ENCODE results near the gene TEX14.
"Not testable (repeated sequence)": the region's sequence is repeated elsewhere in the genome, so short reads cannot be mapped to it uniquely, and the experiment has no call there.

TEX14 gene

DNA sequence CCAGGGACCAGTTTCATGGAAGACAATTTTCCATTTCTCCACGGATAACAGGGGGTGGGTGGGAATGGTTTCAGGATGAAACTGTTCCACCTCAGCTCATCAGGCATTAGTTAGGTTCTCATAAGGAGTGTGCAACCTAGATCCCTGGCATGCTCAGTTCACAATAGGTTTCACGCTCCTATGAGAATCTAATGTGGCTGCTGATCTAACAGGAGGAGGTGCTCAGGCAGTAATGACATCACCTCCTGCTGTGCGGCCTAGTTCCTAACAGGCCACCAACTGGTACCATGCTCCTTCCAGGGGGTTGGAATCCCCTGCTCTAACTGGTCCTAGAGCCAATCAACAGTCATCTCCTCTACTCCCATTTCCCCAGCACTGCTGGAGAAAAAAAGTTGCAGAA is 19.9 kb downstream of the TEX14 start:
- Histone ChIP-seq H2AFZ (ENCODE audit: low read length, unreplicated experiment) (no peak overlapping the region), H3K4me3 (ENCODE audit: low read depth, low read length) (no peak overlapping the region), H3K36me3 (ENCODE audit: insufficient read depth, low read length) (no peaks in the 10 kb centered on the region), H3K27me3 (ENCODE audit: insufficient read depth, low read length) (no peaks in the 10 kb centered on the region), H3K4me1 (ENCODE audit: control insufficient read depth, insufficient read depth, low read length, unreplicated experiment) (peaks cover 15% of the 10 kb centered on the region), H3K27ac (ENCODE audit: low read depth, low read length) (no peak overlapping the region), H3K79me2 (ENCODE audit: control insufficient read depth, insufficient read depth, low read length, unreplicated experiment) (no peaks in the 10 kb centered on the region)

DNA sequence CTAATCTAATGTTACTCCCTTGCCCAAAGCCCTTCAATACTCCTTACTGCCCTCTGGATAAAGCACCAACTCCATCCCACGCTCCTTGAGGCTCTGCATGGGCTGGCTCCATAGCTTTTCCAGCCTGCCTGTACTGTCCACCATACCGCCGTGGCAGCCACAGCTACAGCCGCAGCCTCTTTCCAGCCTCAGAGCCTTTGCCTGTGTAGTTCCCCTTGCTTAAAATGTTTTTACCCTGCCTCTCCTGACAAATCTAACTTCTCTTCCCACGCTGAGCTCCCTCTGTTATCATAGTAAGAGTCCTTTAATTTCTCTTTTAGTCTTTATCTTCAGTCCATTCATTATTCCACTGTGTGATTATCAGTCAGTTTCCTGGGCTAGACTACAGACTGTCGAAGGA is 22.0 kb downstream of the TEX14 start:
- Histone ChIP-seq H3K27me3 (ENCODE audit: insufficient read depth, low read length) (no peaks in the 10 kb centered on the region), H3K4me3 (ENCODE audit: low read depth, low read length) (no peak overlapping the region), H3K27ac (ENCODE audit: low read depth, low read length) (no peak overlapping the region), H2AFZ (ENCODE audit: low read length, unreplicated experiment) (no peak overlapping the region), H3K79me2 (ENCODE audit: control insufficient read depth, insufficient read depth, low read length, unreplicated experiment) (no peaks in the 10 kb centered on the region), H3K4me1 (ENCODE audit: control insufficient read depth, insufficient read depth, low read length, unreplicated experiment) (peaks cover 14% of the 10 kb centered on the region), H3K36me3 (ENCODE audit: insufficient read depth, low read length) (no peaks in the 10 kb centered on the region)

- H2AFZ ChIP-seq (ENCODE audit: low read length, unreplicated experiment) = no peak overlapping the region
- no peak overlapping the region for H3K27ac ChIP-seq (ENCODE audit: low read depth, low read length)
Observed at GRCh38 chr17:58668598-58668935, 23.3 kb downstream of the TEX14 start.

DNA sequence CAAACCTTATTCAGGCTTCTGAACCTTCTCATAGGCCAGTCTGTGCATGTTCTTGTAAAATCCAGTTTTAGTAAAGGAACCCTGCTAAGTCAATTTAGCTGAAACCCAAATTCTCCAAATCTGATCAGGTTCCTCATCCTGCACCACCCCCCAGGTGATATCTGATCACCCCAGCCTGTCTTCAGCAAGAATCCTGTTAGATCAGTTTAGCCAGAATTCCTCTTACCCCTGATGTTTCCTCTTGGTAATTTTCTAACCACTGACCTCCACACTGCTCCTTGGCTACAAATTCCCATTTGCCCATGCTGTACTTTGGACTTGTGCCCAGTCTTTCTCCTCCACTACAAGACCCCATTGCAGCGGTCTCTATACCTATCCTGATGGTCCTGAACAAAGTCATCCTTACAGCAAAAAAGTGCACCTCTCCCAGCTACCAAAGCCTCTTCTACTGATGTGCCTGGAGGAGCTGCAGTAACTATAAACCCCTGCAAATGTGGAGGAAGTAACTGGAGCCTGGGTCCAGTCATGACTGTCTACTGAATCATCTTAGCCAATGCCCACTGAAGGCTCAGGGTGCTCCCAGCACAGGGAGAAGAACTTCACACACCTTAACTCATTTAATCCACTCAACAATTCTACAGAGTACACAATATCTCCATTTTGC is 23.8 kb downstream of the TEX14 start:
- Histone ChIP-seq H3K79me2 (ENCODE audit: control insufficient read depth, insufficient read depth, low read length, unreplicated experiment) (no peaks in the 10 kb centered on the region), H3K36me3 (ENCODE audit: insufficient read depth, low read length) (no peaks in the 10 kb centered on the region), H3K4me1 (ENCODE audit: control insufficient read depth, insufficient read depth, low read length, unreplicated experiment) (peaks cover 14% of the 10 kb centered on the region), H3K27ac (ENCODE audit: low read depth, low read length) (no peak overlapping the region), H3K27me3 (ENCODE audit: insufficient read depth, low read length) (no peaks in the 10 kb centered on the region), H2AFZ (ENCODE audit: low read length, unreplicated experiment) (no peak overlapping the region), H3K4me3 (ENCODE audit: low read depth, low read length) (no peak overlapping the region)

More at GRCh38 chr17:58668598-58668935, 23.3 kb downstream of the TEX14 start:
- Histone ChIP-seq H3K4me3 (ENCODE audit: low read depth, low read length) (no peak overlapping the region), H3K4me1 (ENCODE audit: control insufficient read depth, insufficient read depth, low read length, unreplicated experiment) (peaks cover 14% of the 10 kb centered on the region), H3K79me2 (ENCODE audit: control insufficient read depth, insufficient read depth, low read length, unreplicated experiment) (no peaks in the 10 kb centered on the region), H3K27me3 (ENCODE audit: insufficient read depth, low read length) (no peaks in the 10 kb centered on the region), H3K36me3 (ENCODE audit: insufficient read depth, low read length) (no peaks in the 10 kb centered on the region)

GRCh38 chr17:58666858-58667267 is 25.0 kb downstream of the TEX14 start:
- Histone ChIP-seq H3K27ac (ENCODE audit: low read depth, low read length) (no peak overlapping the region), H3K27me3 (ENCODE audit: insufficient read depth, low read length) (no peaks in the 10 kb centered on the region), H3K4me1 (ENCODE audit: control insufficient read depth, insufficient read depth, low read length, unreplicated experiment) (peaks cover 14% of the 10 kb centered on the region), H2AFZ (ENCODE audit: low read length, unreplicated experiment) (no peak overlapping the region), H3K36me3 (ENCODE audit: insufficient read depth, low read length) (no peaks in the 10 kb centered on the region), H3K79me2 (ENCODE audit: control insufficient read depth, insufficient read depth, low read length, unreplicated experiment) (no peaks in the 10 kb centered on the region), H3K4me3 (ENCODE audit: low read depth, low read length) (no peak overlapping the region)

- Histone ChIP-seq H3K4me1 (ENCODE audit: control insufficient read depth, insufficient read depth, low read length, unreplicated experiment) (peaks cover 14% of the 10 kb centered on the region), H3K4me3 (ENCODE audit: low read depth, low read length) (no peak overlapping the region), H2AFZ (ENCODE audit: low read length, unreplicated experiment) (no peak overlapping the region), H3K27ac (ENCODE audit: low read depth, low read length) (no peak overlapping the region), H3K36me3 (ENCODE audit: insufficient read depth, low read length) (no peaks in the 10 kb centered on the region), H3K79me2 (ENCODE audit: control insufficient read depth, insufficient read depth, low read length, unreplicated experiment) (no peaks in the 10 kb centered on the region), H3K27me3 (ENCODE audit: insufficient read depth, low read length) (no peaks in the 10 kb centered on the region)
Observed at GRCh38 chr17:58665946-58666857, 25.6 kb downstream of the TEX14 start.

GRCh38 chr17:58664302-58664701 is 27.5 kb downstream of the TEX14 start:
- H3K4me3 ChIP-seq (ENCODE audit: low read depth, low read length) = no peak overlapping the region
- no peaks in the 10 kb centered on the region for H3K79me2 ChIP-seq (ENCODE audit: control insufficient read depth, insufficient read depth, low read length, unreplicated experiment)
- H3K27ac ChIP-seq (ENCODE audit: low read depth, low read length) = no peak overlapping the region
- no peak overlapping the region for H2AFZ ChIP-seq (ENCODE audit: low read length, unreplicated experiment)
- no peaks in the 10 kb centered on the region for H3K27me3 ChIP-seq (ENCODE audit: insufficient read depth, low read length)
- H3K4me1 ChIP-seq (ENCODE audit: control insufficient read depth, insufficient read depth, low read length, unreplicated experiment) = peaks cover 14% of the 10 kb centered on the region
- H3K36me3 ChIP-seq (ENCODE audit: insufficient read depth, low read length) = no peaks in the 10 kb centered on the region

GRCh38 chr17:58661499-58661898 is 30.3 kb downstream of the TEX14 start:
- Histone ChIP-seq H3K79me2 (ENCODE audit: control insufficient read depth, insufficient read depth, low read length, unreplicated experiment) (no peaks in the 10 kb centered on the region), H2AFZ (ENCODE audit: low read length, unreplicated experiment) (no peak overlapping the region), H3K4me1 (ENCODE audit: control insufficient read depth, insufficient read depth, low read length, unreplicated experiment) (peaks cover 7% of the 10 kb centered on the region)

DNA sequence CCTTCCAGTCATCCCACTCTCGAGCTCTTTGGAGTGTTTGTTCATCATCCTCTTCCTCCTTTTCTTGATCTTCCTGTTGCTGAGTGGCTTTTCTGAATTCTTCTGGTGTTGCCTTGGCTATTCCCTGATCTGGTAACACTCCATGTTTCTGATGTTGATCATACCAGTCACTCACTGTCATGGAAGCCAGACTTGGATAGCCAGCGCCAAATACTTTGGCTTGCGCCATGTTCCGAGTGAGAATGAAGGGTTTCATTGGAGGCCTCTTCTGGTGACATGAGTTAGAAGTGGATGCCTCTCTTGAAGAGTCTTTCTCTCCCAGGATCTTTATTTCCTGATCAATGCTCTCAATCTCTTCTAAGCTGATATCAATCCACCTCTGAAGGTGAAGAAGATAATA is 31.2 kb downstream of the TEX14 start:
- Histone ChIP-seq H3K4me3 (ENCODE audit: low read depth, low read length) (no peak overlapping the region), H3K27me3 (ENCODE audit: insufficient read depth, low read length) (no peaks in the 10 kb centered on the region), H3K4me1 (ENCODE audit: control insufficient read depth, insufficient read depth, low read length, unreplicated experiment) (peaks cover 7% of the 10 kb centered on the region), H3K27ac (ENCODE audit: low read depth, low read length) (no peak overlapping the region), H2AFZ (ENCODE audit: low read length, unreplicated experiment) (no peak overlapping the region), H3K79me2 (ENCODE audit: control insufficient read depth, insufficient read depth, low read length, unreplicated experiment) (no peaks in the 10 kb centered on the region), H3K36me3 (ENCODE audit: insufficient read depth, low read length) (no peaks in the 10 kb centered on the region)

More at GRCh38 chr17:58661499-58661898, 30.3 kb downstream of the TEX14 start:
- no peaks in the 10 kb centered on the region for H3K36me3 ChIP-seq (ENCODE audit: insufficient read depth, low read length)
- H3K27me3 ChIP-seq (ENCODE audit: insufficient read depth, low read length) = no peaks in the 10 kb centered on the region
- H3K27ac ChIP-seq (ENCODE audit: low read depth, low read length) = no peak overlapping the region
- H3K4me3 ChIP-seq (ENCODE audit: low read depth, low read length) = no peak overlapping the region

GRCh38 chr17:58659714-58660084 is 32.1 kb downstream of the TEX14 start:
- H3K36me3 ChIP-seq (ENCODE audit: insufficient read depth, low read length); H3K4me1 ChIP-seq (ENCODE audit: control insufficient read depth, insufficient read depth, low read length, unreplicated experiment); H3K79me2 ChIP-seq (ENCODE audit: control insufficient read depth, insufficient read depth, low read length, unreplicated experiment); H3K27me3 ChIP-seq (ENCODE audit: insufficient read depth, low read length): not testable (repeated sequence)
- Histone ChIP-seq H3K4me3 (ENCODE audit: low read depth, low read length) (peak overlapping the region; percentile 74), H2AFZ (ENCODE audit: low read length, unreplicated experiment) (peak overlapping the region; percentile 83), H3K27ac (ENCODE audit: low read depth, low read length) (peak overlapping the region; percentile 95; the same call in 1 of the 2 replicates)
